Left ventricle myocardium inferior (tissue), 1 donor: ENCODE measurements around the gene C1GALT1. TPM values are rescaled to one million over a fixed set of nuclear protein-coding genes. Genes with fewer than 3 reads are reported as not detected.

Experiments
- DNase-seq: peaks from one replicate; pipeline ENCODE4 v3.0.0-alpha.2; 2020
- H3K27ac ChIP-seq: fragments of 200-600 bp; replicated peaks from 2 replicates; pipeline ENCODE4 v1.8.0; 2021
- H3K27me3 ChIP-seq: fragments of 200-600 bp; 2 replicates; pipeline ENCODE4 v1.8.0; 2021; ENCODE audit warnings: low read depth
- H3K36me3 ChIP-seq: fragments of 200-600 bp; 2 replicates; pipeline ENCODE4 v1.8.0; 2021
- H3K4me1 ChIP-seq: fragments of 200-600 bp; 2 replicates; pipeline ENCODE4 v1.8.0; 2021
- H3K4me3 ChIP-seq: fragments of 200-600 bp; 2 replicates; pipeline ENCODE4 v1.8.0; 2021; ENCODE audit warnings: mild to moderate bottlenecking, moderate library complexity
- H3K9me3 ChIP-seq: fragments of 200-600 bp; replicated peaks from 2 replicates; pipeline ENCODE4 v1.8.0; 2021
- CTCF ChIP-seq: fragments of 200-600 bp; IDR thresholded peaks from 2 replicates; pipeline ENCODE4 v1.8.0; 2021; ENCODE audit warnings: antibody characterized with exemption, mild to moderate bottlenecking, borderline replicate concordance
- intact Hi-C: fragments of 100-400 bp; cut with micrococcal nuclease; formaldehyde crosslinking; loops from one replicate; pipeline ENCODE4 v1.11.0; 2022
- total RNA-seq: library from RNA; stranded (reverse); fragmentation: NEBNext Ultra II Directional; extraction: Animal tissue kit (Norgen Biotek cat#: 25700); gene quantifications from one replicate; pipeline ENCODE4 v1.2.1, GENCODE V29; 2021
- donor health status: DM: no; HTN: yes; CAD: no; lungs with severe emphysema.

The C1GALT1 gene
- total RNA-seq, 1 donor from 2014 or later = 19.4 TPM

DNA sequence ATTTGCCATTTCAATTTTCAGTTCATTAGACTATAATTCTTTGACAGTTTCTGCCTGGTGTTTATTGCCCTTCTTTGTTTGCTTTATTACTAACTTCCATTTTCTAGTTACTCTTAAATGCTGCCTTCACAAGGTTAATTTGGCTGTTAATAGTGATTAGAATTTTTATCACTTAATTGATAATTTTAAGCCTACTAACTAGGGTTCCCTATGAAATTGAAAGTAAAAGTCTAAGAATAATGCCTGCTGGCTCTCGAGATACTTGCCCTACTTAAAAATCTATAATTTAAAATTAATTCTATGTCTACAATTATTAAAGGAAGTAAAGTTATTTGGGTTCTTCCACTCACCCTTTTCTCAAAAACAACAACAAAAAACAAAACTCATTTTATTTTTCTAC is 65.3 kb downstream of the C1GALT1 start:
- no peak for TF ChIP-seq CTCF
- DNase-seq = no peak
- Histone ChIP-seq H3K4me1 (peaks cover 20% of the 10 kb centered on the region), H3K36me3 (peaks cover 12% of the 10 kb centered on the region), H3K27me3 (no peaks in the 10 kb centered on the region), H3K27ac (no peak overlapping the region), H3K9me3 (no peaks in the 10 kb centered on the region), H3K4me3 (no peak overlapping the region)
- intact Hi-C loops = no loop called here

GRCh38 chr7:7249814-7250213 is 67.5 kb downstream of the C1GALT1 start:
- Histone ChIP-seq H3K27ac (no peak overlapping the region), H3K4me3 (no peak overlapping the region), H3K4me1 (peaks cover 20% of the 10 kb centered on the region), H3K27me3 (no peaks in the 10 kb centered on the region), H3K9me3 (no peaks in the 10 kb centered on the region), H3K36me3 (no peaks in the 10 kb centered on the region)
- intact Hi-C loops = no loop called here
- no peak for DNase-seq
- TF ChIP-seq CTCF = no peak

DNA sequence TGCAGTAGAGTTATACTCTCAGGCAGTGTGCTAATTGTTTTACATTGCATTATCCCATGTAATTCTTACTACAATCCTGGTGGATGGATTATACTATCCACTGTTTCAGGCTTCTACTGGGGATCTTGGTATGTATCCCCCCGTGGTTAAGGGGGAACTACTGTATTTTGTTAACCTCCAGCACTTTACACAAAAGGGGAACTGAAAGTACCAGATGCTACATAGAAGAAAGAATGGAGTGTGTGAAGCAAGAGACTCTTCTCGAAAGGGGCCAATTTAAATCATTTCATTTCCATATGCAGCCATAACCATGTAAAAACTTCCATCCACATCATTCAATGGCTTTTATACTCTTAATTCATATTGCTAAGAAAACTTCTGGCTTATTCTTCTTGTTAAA is 69.4 kb downstream of the C1GALT1 start:
- Histone ChIP-seq H3K27ac (no peak overlapping the region), H3K4me1 (peaks cover 20% of the 10 kb centered on the region), H3K36me3 (no peaks in the 10 kb centered on the region), H3K9me3 (no peaks in the 10 kb centered on the region), H3K27me3 (no peaks in the 10 kb centered on the region), H3K4me3 (no peak overlapping the region)
- no peak for DNase-seq
- intact Hi-C loops = no loop called here
- no peak for TF ChIP-seq CTCF

DNA sequence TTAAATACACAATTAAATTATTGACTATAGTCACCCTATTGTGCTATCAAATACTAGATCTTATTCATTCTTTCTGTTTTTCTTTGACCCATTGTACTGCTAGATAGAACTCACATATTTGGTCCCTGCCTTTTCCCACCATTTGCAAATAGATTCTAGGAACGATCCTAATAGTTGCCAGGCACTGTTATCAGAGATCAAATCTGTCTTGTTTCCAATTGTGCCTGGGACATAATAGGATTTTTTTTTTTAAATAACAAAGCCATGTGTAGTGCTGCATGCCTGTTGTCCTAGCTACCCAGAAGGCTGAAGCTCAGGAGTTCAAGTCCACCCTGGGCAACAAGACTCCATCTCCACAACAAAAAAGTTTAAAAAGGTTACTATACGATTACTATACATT is 72.0 kb downstream of the C1GALT1 start:
- peaks cover 16% of the 10 kb centered on the region for H3K4me1 ChIP-seq
- intact Hi-C loops = no loop called here
- no peak for DNase-seq
- no peak overlapping the region for H3K4me3 ChIP-seq
- no peaks in the 10 kb centered on the region for H3K27me3 ChIP-seq
- H3K9me3 ChIP-seq = no peaks in the 10 kb centered on the region
- H3K36me3 ChIP-seq = peaks cover 3% of the 10 kb centered on the region
- no peak overlapping the region for H3K27ac ChIP-seq
- TF ChIP-seq CTCF = no peak

- H3K27me3 ChIP-seq = no peaks in the 10 kb centered on the region
- no peak for TF ChIP-seq CTCF
- intact Hi-C loops = no loop called here
- H3K4me1 ChIP-seq = peaks cover 11% of the 10 kb centered on the region
- peaks cover 8% of the 10 kb centered on the region for H3K36me3 ChIP-seq
- no peaks in the 10 kb centered on the region for H3K9me3 ChIP-seq
- H3K4me3 ChIP-seq = no peak overlapping the region
- DNase-seq = no peak
- H3K27ac ChIP-seq = peak overlapping the region; percentile 38
Measured at GRCh38 chr7:7254908-7255307, 72.6 kb downstream of the C1GALT1 start.
